Skeletal muscle tissue (tissue), 4 donors: ENCODE data around the gene KCNIP3. TPM values are rescaled to one million over a fixed set of nuclear protein-coding genes. Genes with fewer than 3 reads are reported as not detected.

Source experiments
- H3K27ac ChIP-seq: one replicate; pipeline ENCODE4 v1.7.0; 2013; ENCODE audit warnings: mild to moderate bottlenecking, low read depth, low read length, inconsistent platforms
- H3K27me3 ChIP-seq, 3 donors: one replicate each; pipeline ENCODE4 v1.7.0; 2013; ENCODE audit warnings: low read length in 3 of 3; ENCODE audit not compliant: control insufficient read depth in 3 of 3, insufficient read depth in 3 of 3
- H3K36me3 ChIP-seq, 3 donors: one replicate each; pipeline ENCODE4 v1.7.0; 2013; ENCODE audit warnings: low read length in 3 of 3; ENCODE audit not compliant: control insufficient read depth in 3 of 3, insufficient read depth in 3 of 3
- H3K4me1 ChIP-seq, 3 donors: one replicate each; pipeline ENCODE4 v1.7.0; 2013; ENCODE audit warnings: low read length in 3 of 3, mild to moderate bottlenecking in 3 of 3; ENCODE audit not compliant: control insufficient read depth in 3 of 3, insufficient read depth in 3 of 3
- H3K4me3 ChIP-seq, 3 donors: one replicate each; pipeline ENCODE4 v1.7.0; 2013; ENCODE audit warnings: low read length in 3 of 3
- H3K9ac ChIP-seq, 3 donors: one replicate each; pipeline ENCODE4 v1.7.0; 2013; ENCODE audit warnings: low read length in 3 of 3, mild to moderate bottlenecking in 3 of 3, moderate library complexity in 2 of 3, low read depth in 1 of 3
- H3K9me3 ChIP-seq, 3 donors: one replicate each; pipeline ENCODE4 v1.7.0; 2013; ENCODE audit warnings: low read length in 3 of 3; ENCODE audit not compliant: control insufficient read depth in 3 of 3
- total RNA-seq: library from RNA; depleted of rRNA; stranded (reverse); fragments of >200 nt; gene quantifications from one replicate; pipeline ENCODE4 v1.2.3, GENCODE V29; 2014
- donor health status: Osteomylitis.

Gene KCNIP3
- total RNA-seq, 1 donor from 2014 or later, result 2.1 TPM

DNA sequence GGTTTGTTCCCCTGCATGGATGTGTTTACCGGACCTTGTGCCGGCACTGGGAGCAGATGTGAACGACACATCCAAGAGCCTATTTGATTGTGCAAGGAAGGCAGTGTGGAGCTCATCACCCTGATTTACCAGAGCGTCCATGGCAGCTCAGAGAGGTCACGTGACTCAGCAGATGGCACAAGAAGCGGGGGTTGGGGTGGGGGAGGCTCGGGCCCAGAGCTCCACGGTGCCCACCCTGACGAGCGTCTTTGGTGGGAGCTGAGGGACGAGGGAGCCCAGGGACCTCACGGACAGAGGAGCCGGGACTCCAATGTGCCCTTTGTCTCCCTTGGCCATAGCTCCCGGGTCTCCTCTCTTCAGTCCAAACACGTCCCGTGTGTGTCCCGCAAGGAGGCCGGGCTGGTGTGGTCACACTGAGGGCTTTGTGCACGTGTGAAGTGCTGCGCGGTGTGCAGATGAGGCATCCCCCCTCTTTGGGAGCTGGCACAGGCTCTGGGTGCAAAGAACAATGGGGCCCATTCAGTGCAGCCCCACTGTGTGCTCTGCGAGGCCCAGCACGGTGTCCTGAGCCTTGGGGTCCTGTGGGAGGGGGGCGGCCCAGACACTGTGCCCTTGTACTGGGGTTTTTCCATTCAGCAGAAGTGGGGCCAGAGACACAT lies 15.5 kb downstream of the KCNIP3 start:
- Histone ChIP-seq H3K27ac (no peak overlapping the region), H3K27me3 (peaks cover 32 to 68% (median 51%) of the 10 kb centered on the region in 3 donors), H3K4me3 (no peak overlapping the region), H3K9ac (no peak overlapping the region), H3K9me3 (no peaks in the 10 kb centered on the region), H3K4me1 (no peaks in the 10 kb centered on the region), H3K36me3 (no peaks in the 10 kb centered on the region)

GRCh38 chr2:95313296-95314131 lies 16.4 kb downstream of the KCNIP3 start:
- no peaks in the 10 kb centered on the region for H3K9me3 ChIP-seq
- H3K36me3 ChIP-seq, result no peaks in the 10 kb centered on the region
- H3K9ac ChIP-seq, result no peak overlapping the region
- no peak overlapping the region for H3K27ac ChIP-seq
- H3K27me3 ChIP-seq, result peaks cover 24 to 63% (median 45%) of the 10 kb centered on the region in 3 donors
- H3K4me1 ChIP-seq, result no peaks in the 10 kb centered on the region
- H3K4me3 ChIP-seq, result no peak overlapping the region

- H3K36me3 ChIP-seq, result no peaks in the 10 kb centered on the region
- no peak overlapping the region for H3K27ac ChIP-seq
- H3K9ac ChIP-seq, result no peak overlapping the region
- H3K4me1 ChIP-seq, result no peaks in the 10 kb centered on the region
- no peaks in the 10 kb centered on the region for H3K9me3 ChIP-seq
- no peak overlapping the region for H3K4me3 ChIP-seq
- H3K27me3 ChIP-seq, result peaks cover 18 to 58% (median 42%) of the 10 kb centered on the region in 3 donors
Measured at GRCh38 chr2:95314598-95314963, 17.4 kb downstream of the KCNIP3 start.

DNA sequence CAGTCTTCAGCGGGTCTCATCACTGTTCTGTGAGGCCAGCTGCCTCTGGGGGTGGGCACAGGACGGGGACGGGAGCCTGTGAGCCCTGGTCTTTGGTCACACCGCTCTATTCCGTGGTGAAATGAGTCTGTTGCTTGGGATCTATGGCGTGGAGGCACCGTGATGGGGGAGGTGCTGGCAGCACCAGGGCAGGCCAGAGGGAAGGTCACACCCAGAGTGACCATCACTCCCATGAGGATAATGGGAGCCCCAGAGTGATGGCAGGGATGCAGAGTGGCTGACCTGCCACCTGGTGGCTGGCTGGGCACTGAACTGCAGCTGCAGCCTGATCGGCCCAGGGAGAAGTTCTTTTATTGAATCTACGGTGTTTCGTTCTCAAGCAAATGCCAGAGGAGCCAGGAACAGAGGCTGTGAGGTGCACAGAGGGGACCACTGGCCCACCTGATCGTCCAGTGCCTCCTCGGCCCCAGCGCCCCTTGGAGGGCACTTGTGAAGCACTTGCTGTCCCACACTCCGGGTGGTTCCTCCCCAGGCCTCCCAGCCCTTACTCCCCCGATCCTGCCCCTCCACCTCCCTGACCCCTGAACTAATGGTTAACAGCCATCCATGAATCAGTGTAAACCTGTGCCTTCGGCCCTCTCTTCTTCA lies 17.9 kb downstream of the KCNIP3 start:
- Histone ChIP-seq H3K27me3 (peaks cover 18 to 53% (median 42%) of the 10 kb centered on the region in 3 donors), H3K9ac (no peak overlapping the region), H3K36me3 (no peaks in the 10 kb centered on the region), H3K4me1 (no peaks in the 10 kb centered on the region), H3K27ac (no peak overlapping the region), H3K9me3 (no peaks in the 10 kb centered on the region), H3K4me3 (no peak overlapping the region)

GRCh38 chr2:95315801-95316411 lies 18.8 kb downstream of the KCNIP3 start:
- no peaks in the 10 kb centered on the region for H3K9me3 ChIP-seq

DNA sequence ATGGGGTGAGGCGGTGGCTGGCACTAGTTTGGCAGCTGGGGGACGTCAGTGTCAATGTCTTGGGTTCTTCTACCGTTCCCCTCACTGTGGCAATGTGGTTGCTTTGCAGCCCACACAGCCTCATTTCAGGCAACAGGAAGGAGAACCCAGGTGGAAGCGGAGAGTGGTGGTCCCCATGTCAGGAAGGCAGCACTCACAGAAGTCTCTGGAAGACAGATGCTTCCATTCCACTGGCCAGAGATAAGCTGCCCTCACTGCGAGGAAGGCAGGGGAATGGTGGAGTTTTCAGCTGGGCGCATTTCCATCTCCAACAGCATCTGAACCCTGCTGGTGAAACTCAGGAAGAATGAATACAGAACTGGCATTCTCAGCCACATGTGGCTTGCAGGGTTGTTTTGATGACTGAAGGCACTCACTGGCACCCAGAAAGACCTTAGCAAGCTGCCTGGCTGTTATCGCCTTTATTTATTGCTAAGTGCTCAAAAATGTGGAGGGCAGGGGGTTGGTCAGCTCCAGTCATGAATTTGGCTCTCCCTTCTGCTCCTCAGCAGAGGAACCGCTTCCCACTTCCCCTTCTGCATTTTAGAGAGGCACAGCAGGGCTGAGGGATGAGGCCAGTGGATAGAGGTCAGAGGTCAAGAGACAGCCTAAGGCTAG lies 19.4 kb downstream of the KCNIP3 start:
- Histone ChIP-seq H3K36me3 (no peaks in the 10 kb centered on the region), H3K4me3 (no peak overlapping the region), H3K27ac (no peak overlapping the region), H3K4me1 (no peaks in the 10 kb centered on the region), H3K27me3 (peaks cover 12 to 39% (median 31%) of the 10 kb centered on the region in 3 donors), H3K9ac (no peak overlapping the region), H3K9me3 (no peaks in the 10 kb centered on the region)

More at GRCh38 chr2:95315801-95316411, 18.8 kb downstream of the KCNIP3 start:
- Histone ChIP-seq H3K4me3 (no peak overlapping the region), H3K36me3 (no peaks in the 10 kb centered on the region), H3K27ac (no peak overlapping the region), H3K4me1 (no peaks in the 10 kb centered on the region), H3K27me3 (peaks cover 15 to 45% (median 37%) of the 10 kb centered on the region in 3 donors), H3K9ac (no peak overlapping the region)

GRCh38 chr2:95317123-95317500 lies 20.0 kb downstream of the KCNIP3 start:
- H3K4me3 ChIP-seq, result no peak overlapping the region
- peaks cover 12 to 34% (median 26%) of the 10 kb centered on the region in 3 donors for H3K27me3 ChIP-seq
- no peak overlapping the region for H3K9ac ChIP-seq
- H3K9me3 ChIP-seq, result no peaks in the 10 kb centered on the region
- H3K4me1 ChIP-seq, result no peaks in the 10 kb centered on the region
- no peaks in the 10 kb centered on the region for H3K36me3 ChIP-seq
- no peak overlapping the region for H3K27ac ChIP-seq

DNA sequence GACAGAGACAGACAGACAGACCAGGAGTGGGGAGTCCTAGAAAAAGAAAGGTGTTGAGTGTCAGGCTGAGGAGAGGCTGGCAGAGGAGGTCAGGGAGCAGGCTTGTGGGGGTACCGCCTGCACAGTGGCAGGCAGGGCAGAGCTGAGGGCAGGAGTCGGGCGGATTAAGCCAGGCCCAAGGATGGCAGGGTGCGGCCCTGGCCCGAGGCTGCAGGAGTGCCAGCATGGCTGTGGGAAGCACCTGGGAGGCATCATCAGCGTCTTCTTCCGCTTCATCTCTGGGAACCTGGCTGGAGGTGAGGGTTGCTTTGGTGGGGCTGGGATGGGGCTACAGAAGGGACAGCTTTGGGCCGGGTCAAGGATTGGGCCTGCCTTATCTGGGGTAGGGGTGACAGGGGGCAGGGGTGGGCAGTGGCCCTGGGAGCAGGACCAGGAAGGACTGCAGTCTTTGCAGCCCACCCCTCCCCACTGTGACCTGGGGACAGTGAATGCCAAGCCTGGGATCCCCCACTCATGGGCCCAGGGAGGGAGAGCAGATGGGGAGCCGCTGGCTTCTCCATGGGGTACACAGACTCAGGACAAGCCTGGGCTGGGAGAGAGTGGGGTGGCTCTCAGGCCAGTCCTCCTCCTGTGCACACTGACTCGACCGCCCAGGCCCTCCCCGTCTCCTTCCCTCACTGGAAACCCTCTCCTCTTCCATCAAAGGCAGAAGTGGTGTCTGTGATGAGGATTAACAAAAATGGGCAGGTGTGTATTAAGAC lies 20.7 kb downstream of the KCNIP3 start:
- Histone ChIP-seq H3K27me3 (peaks cover 8 to 27% (median 23%) of the 10 kb centered on the region in 3 donors), H3K4me3 (no peak overlapping the region), H3K9ac (no peak overlapping the region), H3K36me3 (no peaks in the 10 kb centered on the region), H3K27ac (no peak overlapping the region), H3K4me1 (no peaks in the 10 kb centered on the region), H3K9me3 (no peaks in the 10 kb centered on the region)
